NCI-H82 treated with DMSO at 0.1 percent for 48 hours (cell line): ENCODE data around the gene FILIP1.
"Not testable (repeated sequence)": the region's sequence is repeated elsewhere in the genome, so short reads cannot be mapped to it uniquely, and the experiment has no call there.

Source experiments
- DNase-seq: peaks from one replicate; lab custom pipeline; 2025; ENCODE audit not compliant: unreplicated experiment; lab: John Stamatoyannopoulos, UW

The FILIP1 gene

DNA sequence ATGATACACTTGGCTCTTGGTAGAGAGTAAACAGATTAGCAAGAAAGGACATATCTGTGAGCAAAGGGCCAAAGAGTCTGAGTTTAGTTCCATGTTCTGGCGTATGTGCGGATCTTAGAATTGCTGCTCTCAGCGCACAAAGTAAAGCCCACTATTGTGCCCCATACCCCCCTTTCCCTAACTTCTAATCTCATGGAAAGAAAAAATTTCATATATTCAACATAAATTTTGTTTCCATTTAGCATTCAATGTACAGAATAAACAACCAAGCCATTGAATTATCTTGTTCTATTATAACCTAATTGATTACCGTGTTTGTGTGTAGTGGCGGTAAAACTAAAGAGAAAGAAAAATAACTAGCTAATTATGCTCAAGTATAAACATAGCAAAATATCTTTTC is 30.5 kb downstream of the FILIP1 start:
- DNase-seq = no peak

DNA sequence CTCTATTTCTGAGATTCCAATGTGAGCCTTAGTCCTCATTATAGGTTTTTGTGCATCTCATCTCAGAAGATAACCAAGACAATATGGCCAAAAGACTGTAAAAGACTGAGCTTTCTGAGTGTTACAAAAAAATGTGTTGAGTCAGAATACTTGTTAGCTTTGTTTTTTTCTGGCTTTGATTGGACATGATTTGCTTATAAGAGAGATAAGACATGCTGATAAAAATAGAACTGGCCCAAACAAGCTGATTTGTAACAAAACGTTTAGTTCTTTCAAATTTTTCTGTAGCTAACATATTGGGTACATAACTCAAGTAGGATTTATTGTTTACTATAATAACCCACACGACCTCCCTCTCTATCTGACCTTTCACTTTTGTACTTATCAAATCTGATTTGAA is 32.9 kb downstream of the FILIP1 start:
- DNase-seq = no peak

DNA sequence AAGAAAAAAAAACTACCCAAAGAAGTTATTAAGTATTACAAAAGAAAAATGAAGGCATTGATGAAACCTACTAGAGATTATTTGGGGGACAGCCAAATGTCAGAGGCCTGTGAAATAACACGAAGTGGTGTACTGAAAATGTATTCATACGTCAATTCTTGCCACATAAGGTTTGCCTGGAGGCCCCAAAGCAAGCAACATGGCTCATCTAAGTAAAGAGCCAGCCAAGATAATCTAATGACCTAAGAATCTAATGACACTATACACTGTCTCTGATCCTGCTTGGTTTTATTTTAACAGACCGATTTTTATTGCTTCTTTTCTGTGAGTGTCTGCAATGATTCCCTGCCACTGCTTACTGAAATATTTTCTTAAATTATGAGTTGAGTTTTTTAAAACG is 34.7 kb downstream of the FILIP1 start:
- DNase-seq = no peak

DNA sequence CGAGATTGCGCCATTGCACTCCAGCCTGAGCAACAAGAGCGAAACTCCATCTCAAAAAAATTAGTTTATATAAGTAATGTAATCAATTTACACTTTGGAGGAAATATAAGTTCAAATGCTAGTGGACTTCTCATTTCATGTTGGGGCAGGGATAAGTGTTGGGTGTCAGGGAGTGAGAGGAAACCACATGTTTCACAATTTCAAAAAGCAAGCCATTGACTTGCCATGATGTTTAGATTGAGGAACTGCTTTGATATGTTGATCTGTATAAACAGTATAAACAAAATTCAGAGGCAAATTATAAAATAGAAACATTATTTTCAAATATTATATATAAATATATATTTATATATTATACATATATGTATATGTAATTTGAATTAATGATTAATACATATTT is 42.7 kb downstream of the FILIP1 start:
- DNase-seq = no peak

DNA sequence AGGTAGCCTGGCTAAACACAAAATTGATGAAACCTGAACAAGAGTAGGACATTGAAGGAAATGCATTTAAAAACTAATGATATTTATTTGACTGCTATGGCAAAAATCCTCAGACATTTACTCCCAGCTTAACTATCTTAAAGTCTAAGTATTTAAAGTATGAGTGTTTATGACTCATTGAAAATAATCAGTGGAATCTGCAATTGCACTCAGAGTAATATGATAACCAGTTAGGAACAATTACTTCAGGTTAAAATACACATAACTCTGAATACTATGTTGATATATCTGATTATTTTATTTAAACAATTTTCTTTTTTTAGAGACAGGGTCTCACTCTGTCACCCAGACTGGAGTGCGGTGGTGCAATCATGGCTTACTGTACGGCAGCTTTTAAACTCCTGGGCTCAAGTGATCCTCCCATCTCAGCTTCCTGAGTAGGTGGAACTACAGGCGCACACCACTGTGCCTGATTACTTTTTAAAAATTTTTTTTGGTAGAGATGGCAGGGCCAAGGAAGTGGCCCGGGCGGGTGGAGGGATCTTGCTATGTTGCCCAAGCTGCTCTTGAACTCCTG is 43.9 kb downstream of the FILIP1 start:
- no peak for DNase-seq

DNA sequence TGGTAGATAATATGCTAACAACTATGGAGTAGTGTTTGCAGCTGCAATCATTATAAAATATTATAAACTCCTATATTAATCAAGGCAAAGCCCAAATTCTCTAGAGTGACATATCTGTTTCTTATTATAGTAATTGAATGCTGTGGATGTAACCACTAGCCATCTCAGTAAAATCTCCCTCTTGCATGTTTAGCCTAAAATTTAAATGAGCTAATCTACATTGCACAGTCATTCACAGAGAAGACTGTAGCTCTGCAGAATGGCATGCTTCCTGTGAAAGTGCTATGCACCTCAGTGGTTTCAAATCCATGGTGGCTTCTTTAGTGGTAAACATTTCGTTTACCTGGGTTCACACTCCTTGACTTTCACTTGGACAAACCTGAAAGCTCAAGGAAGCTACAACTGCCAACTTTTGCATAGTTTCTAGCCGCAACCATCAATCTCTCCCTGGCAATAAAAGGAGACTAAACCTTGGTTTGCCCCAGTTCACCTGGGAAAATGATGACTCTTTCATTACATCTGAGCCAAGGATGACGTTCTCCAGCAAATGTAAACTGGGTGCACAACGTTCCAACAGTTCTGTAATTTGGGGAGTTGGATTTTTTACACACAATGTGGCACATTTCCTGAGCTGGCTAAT is 47.2 kb downstream of the FILIP1 start:
- no peak for DNase-seq

DNA sequence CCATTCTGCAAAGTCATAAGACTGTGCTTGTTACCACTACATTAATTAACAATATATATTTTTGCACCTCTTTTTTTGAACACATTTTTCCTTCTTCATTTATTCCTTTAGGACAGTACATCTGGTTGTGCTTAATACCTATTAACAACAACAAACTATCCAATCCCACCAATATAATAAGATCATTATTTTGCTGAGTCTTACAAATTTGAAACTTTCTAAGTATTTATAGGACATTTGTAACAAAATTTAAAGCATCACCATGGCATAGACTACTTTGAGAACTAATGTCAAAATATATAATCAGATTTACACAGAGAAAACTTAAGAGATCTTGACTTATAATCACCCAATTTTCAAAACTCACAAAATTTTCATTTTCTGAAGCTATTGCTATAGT is 47.9 kb downstream of the FILIP1 start:
- DNase-seq = no peak

DNA sequence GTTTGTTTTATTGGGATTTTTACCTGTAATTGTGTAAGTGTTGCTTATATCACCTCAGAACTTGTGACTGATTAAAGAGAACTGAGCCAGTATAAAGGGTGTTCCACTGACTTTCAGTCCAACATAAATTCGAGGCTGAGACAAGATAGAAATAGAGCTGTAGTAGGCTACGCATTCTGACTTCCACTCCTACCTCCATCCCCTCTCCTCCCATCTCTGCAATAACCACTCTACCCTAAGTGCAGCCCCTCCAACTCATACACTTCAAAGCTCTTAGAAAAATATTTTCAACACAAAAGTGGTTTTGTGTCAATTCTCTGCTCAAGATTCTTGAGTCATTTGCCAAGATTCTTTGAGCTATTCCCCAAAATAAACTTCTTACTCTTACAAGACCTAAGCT is 48.7 kb downstream of the FILIP1 start:
- DNase-seq = no peak

DNA sequence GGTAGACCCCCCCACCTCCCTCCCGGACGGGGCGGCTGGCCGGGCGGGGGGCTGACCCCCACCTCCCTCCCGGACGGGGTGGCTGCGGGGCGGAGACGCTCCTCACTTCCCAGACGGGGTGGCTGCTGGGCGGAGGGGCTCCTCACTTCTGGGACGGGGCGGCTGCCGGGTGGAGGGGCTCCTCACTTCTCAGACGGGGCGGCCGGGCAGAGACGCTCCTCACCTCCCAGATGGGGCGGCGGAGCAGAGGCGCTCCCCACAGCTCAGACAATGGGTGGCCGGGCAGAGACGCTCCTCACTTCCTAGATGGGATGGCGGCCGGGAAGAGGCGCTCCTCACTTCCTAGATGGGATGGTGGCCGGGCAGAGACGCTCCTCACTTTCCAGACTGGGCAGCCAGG is 51.7 kb downstream of the FILIP1 start:
- not testable (repeated sequence) for DNase-seq

DNA sequence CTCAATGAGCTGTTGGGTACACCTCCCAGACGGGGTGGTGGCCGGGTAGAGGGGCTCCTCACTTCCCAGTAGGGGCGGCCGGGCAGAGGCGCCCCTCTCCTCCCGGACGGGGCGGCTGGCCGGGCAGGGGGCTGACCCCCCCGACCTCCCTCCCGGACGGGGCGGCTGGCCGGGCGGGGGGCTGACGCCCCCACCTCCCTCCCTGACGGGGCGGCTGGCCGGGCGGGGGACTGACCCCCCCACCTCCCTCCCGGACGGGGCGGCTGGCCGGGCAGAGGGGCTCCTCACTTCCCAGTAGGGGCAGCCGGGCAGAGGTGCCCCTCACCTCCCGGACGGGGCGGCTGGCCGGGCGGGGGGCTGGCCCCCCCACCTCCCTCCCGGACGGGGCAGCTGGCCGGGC is 52.1 kb downstream of the FILIP1 start:
- DNase-seq = not testable (repeated sequence)

DNA sequence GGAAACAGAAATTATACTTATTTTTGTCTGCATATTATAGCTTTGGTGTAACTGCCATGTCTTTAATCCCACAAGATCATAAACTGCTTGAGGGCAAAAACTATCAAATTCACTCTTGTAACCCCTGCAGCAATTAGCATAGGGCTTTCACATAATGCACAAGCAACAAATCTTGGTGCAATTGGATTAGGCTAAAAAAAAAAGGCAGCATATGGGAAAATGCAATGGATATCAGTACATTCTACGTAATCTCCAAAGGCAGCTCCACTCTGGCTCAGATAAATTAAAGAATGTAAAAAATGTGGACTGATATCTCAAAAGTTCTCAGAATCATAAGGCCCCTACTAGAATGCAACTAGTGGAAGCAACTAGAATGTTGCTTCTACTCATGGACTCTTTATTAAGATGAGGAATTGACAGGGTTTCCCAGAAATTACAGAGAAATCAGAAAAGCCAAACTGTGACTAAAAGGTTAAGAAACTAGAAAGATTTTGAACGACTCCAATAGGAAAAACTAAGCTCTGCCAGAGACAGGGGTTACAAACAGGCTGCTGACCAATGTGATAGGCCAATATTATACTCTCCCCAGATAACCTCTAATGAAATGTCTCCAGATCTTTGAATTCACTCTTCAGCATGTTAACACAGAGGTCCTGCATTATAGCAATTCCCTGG is 55.0 kb downstream of the FILIP1 start:
- DNase-seq = peak; percentile 6

DNA sequence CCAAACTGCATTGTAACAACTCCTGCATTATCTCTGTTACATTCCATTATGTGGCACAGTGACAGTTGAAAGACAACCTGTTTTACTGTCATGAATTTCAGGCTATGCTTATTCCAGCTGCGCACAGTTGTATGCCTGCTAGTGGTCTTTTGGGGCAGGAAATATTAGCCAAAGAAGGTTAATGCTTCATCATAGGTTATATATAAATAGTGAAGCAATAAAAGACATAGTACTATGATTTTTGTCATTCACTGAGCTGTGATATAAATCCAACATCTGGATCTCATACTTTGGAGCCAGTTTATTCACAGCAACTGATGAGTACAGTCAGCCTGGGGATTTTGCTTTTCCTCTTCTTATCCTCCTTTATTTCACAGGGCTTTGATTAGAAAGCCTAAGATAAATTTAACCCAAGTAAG is 55.6 kb downstream of the FILIP1 start:
- DNase-seq = no peak

DNA sequence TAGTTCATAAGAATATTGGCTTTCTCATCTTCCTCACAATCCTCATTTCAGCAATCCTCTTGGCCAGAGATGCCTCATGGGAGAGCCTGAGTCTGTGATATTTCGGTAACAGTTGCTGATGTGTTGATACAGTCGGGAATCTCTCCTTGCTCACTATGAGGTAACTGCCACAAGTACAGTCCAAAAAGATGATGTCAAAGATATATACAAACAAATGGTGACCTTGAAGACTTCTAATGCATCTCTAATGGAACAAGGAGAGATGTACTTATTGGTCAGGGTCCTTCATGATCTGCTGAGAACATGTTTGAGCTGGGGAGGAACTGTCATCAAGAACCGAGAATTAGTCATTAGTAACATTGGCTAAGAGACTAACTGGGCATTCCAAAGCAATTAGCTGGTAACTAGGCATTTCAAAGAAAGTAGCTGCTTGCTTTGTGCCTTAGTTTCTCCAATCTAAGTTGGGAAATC is 56.1 kb downstream of the FILIP1 start:
- no peak for DNase-seq

DNA sequence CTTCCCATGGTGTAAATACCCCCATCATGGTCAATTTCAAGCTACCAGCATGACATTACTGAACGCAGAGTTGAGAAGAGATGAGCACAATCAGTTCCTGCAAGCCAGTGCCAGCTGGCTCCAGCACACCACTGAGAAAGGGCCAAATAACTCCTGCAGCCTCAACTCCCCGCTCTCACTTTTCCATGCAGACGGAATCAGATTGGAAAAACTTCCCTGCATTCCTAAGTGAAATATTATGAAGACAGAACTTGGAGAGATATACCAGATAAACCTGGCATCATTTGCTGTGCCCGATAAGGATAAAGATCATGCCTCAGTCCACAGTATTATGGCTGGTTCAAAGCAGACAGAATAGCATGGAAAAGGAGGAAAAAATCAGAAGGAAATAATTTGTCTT is 56.7 kb downstream of the FILIP1 start:
- no peak for DNase-seq

DNA sequence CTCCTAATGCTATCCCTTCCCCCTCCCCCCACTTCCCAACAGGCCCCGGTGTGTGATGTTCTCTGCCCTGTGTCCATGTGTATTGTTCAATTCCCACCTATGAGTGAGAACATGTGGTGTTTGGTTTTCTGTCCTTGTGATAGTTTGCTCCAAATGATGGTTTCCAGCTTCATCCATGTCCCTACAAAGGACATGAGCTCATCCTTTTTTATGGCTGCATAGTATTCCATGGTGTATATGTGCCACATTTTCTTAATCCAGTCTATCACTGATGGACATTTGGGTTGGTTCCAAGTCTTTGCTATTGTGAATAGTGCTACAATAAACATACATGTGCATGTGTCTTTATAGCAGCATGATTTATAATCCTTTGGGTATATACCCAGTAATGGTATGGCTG is 60.8 kb downstream of the FILIP1 start:
- DNase-seq = not testable (repeated sequence)

DNA sequence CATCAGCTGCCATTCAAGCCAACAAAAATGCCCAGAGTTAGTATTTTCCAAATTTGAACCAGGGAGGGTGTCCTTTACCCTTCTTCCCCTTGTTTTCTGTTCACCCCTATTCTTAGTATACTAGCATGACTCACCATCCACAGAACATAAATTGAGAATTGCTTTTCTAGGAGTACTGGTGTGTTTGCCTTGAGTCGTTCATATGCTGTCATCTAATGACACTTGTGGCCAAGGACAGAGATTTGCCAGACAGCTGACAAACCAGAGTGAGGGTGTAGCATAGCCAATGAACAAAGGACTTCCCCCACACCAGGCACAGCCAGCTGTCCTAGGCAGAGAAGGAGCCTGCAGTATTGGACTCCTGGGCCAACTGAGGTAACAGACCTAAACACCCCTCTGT is 62.2 kb downstream of the FILIP1 start:
- DNase-seq = no peak

DNA sequence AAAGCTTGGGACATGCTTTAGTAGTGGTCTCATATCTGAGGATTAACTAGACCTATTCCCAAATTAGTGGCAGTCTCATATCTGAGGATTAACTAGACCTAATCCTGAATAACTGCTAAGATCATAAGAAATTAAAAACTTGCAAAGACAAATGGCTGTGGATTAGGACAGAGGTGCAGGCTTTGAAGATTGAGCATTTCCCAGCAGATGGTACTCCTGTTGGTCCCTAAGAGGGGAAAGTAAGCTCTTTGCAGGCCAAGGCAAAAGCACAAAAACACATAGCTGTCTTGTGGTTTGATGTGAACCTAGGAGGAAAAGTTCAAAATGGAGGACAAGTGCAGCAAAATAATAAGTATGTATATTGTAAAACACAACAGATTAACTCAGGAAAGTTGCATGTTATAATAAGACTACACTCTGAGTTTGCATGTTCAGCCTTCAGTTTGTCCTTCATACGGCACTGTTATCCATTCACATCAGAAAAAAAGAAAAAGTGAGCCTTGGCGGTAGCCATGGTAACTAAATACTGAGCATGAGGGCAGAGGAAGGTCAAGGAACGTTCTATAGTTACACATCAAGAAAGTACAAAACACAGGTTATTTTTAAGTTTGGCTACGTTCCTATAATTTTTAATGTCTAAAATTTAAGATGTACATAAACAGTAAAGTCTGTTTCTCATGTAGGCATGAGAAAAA is 62.8 kb downstream of the FILIP1 start:
- peak; percentile 43 for DNase-seq

DNA sequence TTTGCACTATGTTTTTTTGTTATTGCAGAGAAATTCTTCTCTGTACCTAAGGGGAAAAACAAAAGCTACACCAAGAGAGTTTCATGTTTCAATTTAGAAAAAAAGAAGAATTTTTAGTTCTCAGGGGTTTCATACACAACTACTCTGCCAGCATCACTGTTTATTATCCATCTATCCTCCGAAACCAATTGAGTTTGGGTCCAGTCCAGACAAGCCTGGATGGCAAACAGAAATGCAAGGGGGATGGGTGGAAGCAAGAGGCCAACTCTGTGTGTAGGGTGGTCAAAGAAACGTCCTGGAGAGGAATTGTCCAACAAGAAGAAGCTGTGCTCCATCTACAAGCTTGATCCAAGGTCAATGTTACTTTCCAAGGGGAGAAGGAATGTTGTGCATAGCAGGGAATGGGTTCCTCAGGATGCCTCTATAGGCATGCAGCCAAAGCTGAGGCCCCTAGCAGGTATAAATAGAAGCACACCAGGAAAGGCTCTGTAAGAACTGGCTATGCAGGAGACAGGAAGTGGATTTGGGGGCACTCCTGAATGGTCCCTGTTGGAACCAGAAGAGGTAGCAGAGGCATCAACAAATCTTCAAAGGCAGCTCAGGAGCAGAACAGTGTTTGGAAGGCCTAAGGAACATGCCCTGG is 64.4 kb downstream of the FILIP1 start:
- DNase-seq = no peak

DNA sequence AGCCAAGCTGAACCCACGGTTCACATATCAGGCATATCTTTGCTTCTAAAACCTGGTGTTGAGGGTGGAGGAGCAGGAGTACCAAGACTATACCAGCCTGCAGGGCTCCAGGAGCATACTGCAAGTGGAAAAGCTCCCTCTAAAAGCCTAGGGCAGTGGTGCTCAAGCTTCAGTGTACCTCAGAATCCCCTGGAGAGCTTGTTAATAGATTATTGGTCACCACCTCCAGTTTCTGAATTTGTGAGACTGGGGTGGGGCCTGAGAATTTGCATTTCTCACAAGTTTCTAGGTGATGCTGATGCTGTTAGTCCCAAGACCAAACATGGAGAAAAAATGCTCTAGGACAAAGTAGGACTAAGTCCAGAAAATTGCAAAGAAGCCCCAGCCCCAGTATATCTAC is 65.4 kb downstream of the FILIP1 start:
- DNase-seq = no peak

DNA sequence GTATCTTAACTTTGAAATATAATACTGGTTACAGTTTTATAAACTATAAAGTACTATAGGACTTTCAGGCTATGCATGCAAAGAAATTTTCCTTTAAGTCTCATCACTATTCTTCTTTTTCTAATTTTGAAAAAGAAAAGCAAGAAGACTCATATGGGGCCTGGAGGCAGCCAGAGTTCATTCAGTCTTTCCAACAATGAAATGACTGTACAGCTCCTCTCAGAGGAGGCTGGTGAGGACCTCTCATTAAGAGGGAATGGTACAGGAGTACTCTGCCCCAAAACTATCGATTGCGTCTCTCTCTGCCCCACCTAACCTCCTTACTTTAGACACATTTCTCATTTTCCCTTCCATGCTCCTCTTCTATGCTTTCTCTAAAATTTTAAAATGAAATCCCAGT is 66.3 kb downstream of the FILIP1 start:
- DNase-seq = no peak
